ENCODE data around the gene BPTF.
"Not testable (repeated sequence)": the region's sequence is repeated elsewhere in the genome, so short reads cannot be mapped to it uniquely, and the experiment has no call there.

The BPTF gene

GRCh38 chr17:67970783-67971182 lies 145.5 kb downstream of the BPTF start:
- Histone ChIP-seq H3K9me3 (no peaks in the 10 kb centered on the region), H3K36me3 (peaks cover 21% of the 10 kb centered on the region), H3K4me3 (ENCODE audit: low read depth, low read length) (no peak overlapping the region), H3K27me3 (no peaks in the 10 kb centered on the region), H3K4me1 (no peaks in the 10 kb centered on the region)
- no peak for DNase-seq
- TF ChIP-seq CTCF (IDR thresholded peaks at IDR 0.05; ENCODE audit: low read depth, low read length): no peak

GRCh38 chr17:67974185-67974584 lies 148.9 kb downstream of the BPTF start:
- Histone ChIP-seq H3K27me3 (no peaks in the 10 kb centered on the region), H3K9me3 (no peaks in the 10 kb centered on the region), H3K36me3 (peaks cover 12% of the 10 kb centered on the region), H3K4me1 (0 out of 2 replicates have a peak, but pooled peaks cover 3% of the 10 kb centered on the region), H3K4me3 (ENCODE audit: low read depth, low read length) (no peak overlapping the region)
- TF ChIP-seq CTCF (IDR thresholded peaks at IDR 0.05; ENCODE audit: low read depth, low read length): no peak
- DNase-seq: no peak

GRCh38 chr17:67974598-67975066 lies 149.3 kb downstream of the BPTF start:
- no peak for DNase-seq
- no peaks in the 10 kb centered on the region for H3K27me3 ChIP-seq
- peaks cover 13% of the 10 kb centered on the region for H3K36me3 ChIP-seq
- TF ChIP-seq CTCF (IDR thresholded peaks at IDR 0.05; ENCODE audit: low read depth, low read length): no peak
- H3K9me3 ChIP-seq: no peaks in the 10 kb centered on the region
- 0 out of 2 replicates have a peak, but pooled peaks cover 3% of the 10 kb centered on the region for H3K4me1 ChIP-seq
- H3K4me3 ChIP-seq (ENCODE audit: low read depth, low read length): no peak overlapping the region

- not testable (repeated sequence) for DNase-seq; H3K4me1 ChIP-seq; H3K9me3 ChIP-seq; H3K27me3 ChIP-seq; H3K4me3 ChIP-seq (ENCODE audit: low read depth, low read length)
- peaks cover 13% of the 10 kb centered on the region for H3K36me3 ChIP-seq
These were observed 151.0 kb downstream of the BPTF start for GRCh38 chr17:67976306-67976705.

GRCh38 chr17:67980456-67980855 lies 155.2 kb downstream of the BPTF start:
- Histone ChIP-seq H3K4me1 (0 out of 2 replicates have a peak, but pooled peaks cover 3% of the 10 kb centered on the region), H3K9me3 (no peaks in the 10 kb centered on the region), H3K27me3 (no peaks in the 10 kb centered on the region), H3K4me3 (ENCODE audit: low read depth, low read length) (no peak overlapping the region), H3K36me3 (peaks cover 7% of the 10 kb centered on the region)
- TF ChIP-seq CTCF (IDR thresholded peaks at IDR 0.05; ENCODE audit: low read depth, low read length): no peak
- DNase-seq: no peak

- H3K27me3 ChIP-seq; H3K36me3 ChIP-seq; H3K4me1 ChIP-seq; H3K4me3 ChIP-seq (ENCODE audit: low read depth, low read length); DNase-seq; H3K9me3 ChIP-seq: not testable (repeated sequence)
These were observed 155.6 kb downstream of the BPTF start for GRCh38 chr17:67980883-67981282.

GRCh38 chr17:67982034-67982640 lies 156.8 kb downstream of the BPTF start:
- Histone ChIP-seq H3K36me3 (peaks cover 3% of the 10 kb centered on the region; the same call in 1 of the 2 replicates), H3K4me1 (0 out of 2 replicates have a peak, but pooled peaks cover 3% of the 10 kb centered on the region), H3K9me3 (no peaks in the 10 kb centered on the region), H3K4me3 (ENCODE audit: low read depth, low read length) (no peak overlapping the region), H3K27me3 (no peaks in the 10 kb centered on the region)
- DNase-seq: no peak
- TF ChIP-seq CTCF (IDR thresholded peaks at IDR 0.05; ENCODE audit: low read depth, low read length): no peak

Measured in BE2C (cell line).